ENCODE results near the gene SLC25A21. TPM values are rescaled to one million over a fixed set of nuclear protein-coding genes. Genes with fewer than 3 reads are reported as not detected.

The SLC25A21 gene
- total RNA-seq, 1 experiment from 2014 or later: 7.1 TPM

GRCh38 chr14:37081856-37082255 is 90.5 kb downstream of the SLC25A21 start:
- H3K9me3 Mint-ChIP-seq: no peaks in the 10 kb centered on the region

More at GRCh38 chr14:37081856-37082255, 90.5 kb downstream of the SLC25A21 start:
- H2BK12ac ChIP-seq (ENCODE audit: insufficient read length, low read depth, low read length): no peak overlapping the region
- H3K27ac ChIP-seq (ENCODE audit: insufficient read length, low read depth, low read length): no peak overlapping the region
- no peaks in the 10 kb centered on the region for H4K20me1 ChIP-seq (ENCODE audit: control insufficient read depth, insufficient read depth, insufficient read length)
- H3K79me2 ChIP-seq (ENCODE audit: insufficient read depth, low read length): no peaks in the 10 kb centered on the region
- H3K27me3 Mint-ChIP-seq (ENCODE audit: low read depth): no peaks in the 10 kb centered on the region; the same call in 1 of the 2 replicates
- no peak overlapping the region for H2AFZ ChIP-seq (ENCODE audit: low read length)
- H3K4me3 Mint-ChIP-seq: no peak overlapping the region
- no peak overlapping the region for H3K23ac ChIP-seq (ENCODE audit: insufficient read length, low read depth, low read length)
- no peak overlapping the region for H3K56ac ChIP-seq (ENCODE audit: insufficient read length, low read depth, low read length)
- H2BK15ac ChIP-seq (ENCODE audit: low read depth, low read length): no peak overlapping the region
- H2BK120ac ChIP-seq (ENCODE audit: low read depth, low read length, poor library complexity, severe bottlenecking): no peak overlapping the region
- no peak overlapping the region for H3K27ac Mint-ChIP-seq
- no peak overlapping the region for H3T11ph ChIP-seq (ENCODE audit: low read length)
- H4K91ac ChIP-seq (ENCODE audit: insufficient read length, low read depth, low read length): no peak overlapping the region
- no peak for TF ChIP-seq CTCF (conservative IDR thresholded peaks at IDR 0.05)
- no peaks in the 10 kb centered on the region for H3K27me3 ChIP-seq (ENCODE audit: insufficient read depth, low read length)
- no peak overlapping the region for H4K5ac ChIP-seq (ENCODE audit: insufficient read length, low read depth, low read length)
- no peak overlapping the region for H4K8ac ChIP-seq (replicated peaks; ENCODE audit: insufficient read length, low read depth, low read length)
- no peaks in the 10 kb centered on the region for H3K4me1 Mint-ChIP-seq
- no peak overlapping the region for H3K18ac ChIP-seq (ENCODE audit: insufficient read length, low read depth, low read length)
- H3K4me2 ChIP-seq (ENCODE audit: insufficient read depth, insufficient read length, low read length): no peak overlapping the region
- H3K4ac ChIP-seq (ENCODE audit: low read depth, low read length): no peak overlapping the region
- H3K14ac ChIP-seq (ENCODE audit: insufficient read depth, low read length): no peak overlapping the region
- H3K9me3 ChIP-seq (ENCODE audit: control insufficient read depth, low read depth, low read length): no peaks in the 10 kb centered on the region
- H3K23me2 ChIP-seq (ENCODE audit: insufficient read length, low read depth, low read length, poor library complexity, severe bottlenecking): no peaks in the 10 kb centered on the region
- no peak overlapping the region for H2AK5ac ChIP-seq (ENCODE audit: insufficient read length, low read length)
- no peaks in the 10 kb centered on the region for H3K36me3 Mint-ChIP-seq (ENCODE audit: insufficient read depth in 1 of 3, low read depth in 3 of 3)
- no peaks in the 10 kb centered on the region for H3K4me1 ChIP-seq (ENCODE audit: insufficient read depth, low read length)
- H2BK20ac ChIP-seq (ENCODE audit: low read depth, low read length, poor library complexity, severe bottlenecking): no peak overlapping the region
- H3K9ac ChIP-seq (ENCODE audit: extremely low read depth, insufficient read length, low read length): no peak overlapping the region
- H3K79me1 ChIP-seq (ENCODE audit: insufficient read depth, low read depth, low read length, poor library complexity, severe bottlenecking): no peaks in the 10 kb centered on the region
- DNase-seq: no peak
- no peak overlapping the region for H2BK5ac ChIP-seq (ENCODE audit: insufficient read length, low read length)

Measured in H9 (cell line).